Lower lobe of right lung (tissue), 2 donors: ENCODE results near the gene CKB. TPM values are rescaled to one million over a fixed set of nuclear protein-coding genes. Genes with fewer than 3 reads are reported as not detected.

ENCODE experiments used
- ATAC-seq, 2 donors: fragments of 200-7000 bp; cut with Tn5 transposase; one replicate each; pipeline ENCODE4 v1.9.1; 2020 to 2022; ENCODE audit warnings: mild to moderate bottlenecking in 2 of 2, moderate library complexity in 2 of 2
- DNase-seq: peaks from one replicate; pipeline ENCODE4 v3.0.0-alpha.2; 2020
- H3K27ac ChIP-seq: fragments of 200-600 bp; one replicate; pipeline ENCODE4 v1.8.0; 2022
- H3K27me3 ChIP-seq: fragments of 200-600 bp; one replicate; pipeline ENCODE4 v1.8.0; 2022; ENCODE audit warnings: low read depth
- H3K36me3 ChIP-seq: fragments of 200-600 bp; one replicate; pipeline ENCODE4 v1.8.0; 2022; ENCODE audit warnings: mild to moderate bottlenecking
- H3K4me1 ChIP-seq: fragments of 200-600 bp; one replicate; pipeline ENCODE4 v1.8.0; 2022
- H3K4me3 ChIP-seq: fragments of 200-600 bp; one replicate; pipeline ENCODE4 v1.8.0; 2022; ENCODE audit warnings: mild to moderate bottlenecking
- H3K9me3 ChIP-seq: fragments of 200-600 bp; one replicate; pipeline ENCODE4 v1.8.0; 2022
- intact Hi-C: fragments of 100-400 bp; cut with DNase I; formaldehyde crosslinking; loops from one replicate; pipeline ENCODE4 v1.11.0; 2022
- total RNA-seq: library from RNA; stranded (reverse); fragmentation: NEBNext Ultra II Directional; extraction: Animal tissue kit (Norgen Biotek cat#: 25700); gene quantifications from one replicate; pipeline ENCODE4 v1.2.1, GENCODE V29; 2021
- TF ChIP-seq, protein P1 (sequence below): fragments of 200-600 bp; IDR thresholded peaks from one replicate; pipeline ENCODE4 v1.8.0; 2022; ENCODE audit warnings: antibody characterized with exemption, mild to moderate bottlenecking
- donor health status: DM: no; HTN: yes; CAD: no; lungs with severe emphysema.

CKB gene
- total RNA-seq, 1 donor from 2014 or later = 115 TPM

- no peak for ATAC-seq
- Histone ChIP-seq H3K36me3 (peaks cover 16% of the 10 kb centered on the region), H3K9me3 (no peaks in the 10 kb centered on the region), H3K27ac (no peak overlapping the region), H3K4me1 (peaks cover 47% of the 10 kb centered on the region), H3K4me3 (peak overlapping the region; percentile 98), H3K27me3 (no peaks in the 10 kb centered on the region)
- intact Hi-C loops = no loop called here
- no peak for DNase-seq
- TF ChIP-seq, protein P1, sequence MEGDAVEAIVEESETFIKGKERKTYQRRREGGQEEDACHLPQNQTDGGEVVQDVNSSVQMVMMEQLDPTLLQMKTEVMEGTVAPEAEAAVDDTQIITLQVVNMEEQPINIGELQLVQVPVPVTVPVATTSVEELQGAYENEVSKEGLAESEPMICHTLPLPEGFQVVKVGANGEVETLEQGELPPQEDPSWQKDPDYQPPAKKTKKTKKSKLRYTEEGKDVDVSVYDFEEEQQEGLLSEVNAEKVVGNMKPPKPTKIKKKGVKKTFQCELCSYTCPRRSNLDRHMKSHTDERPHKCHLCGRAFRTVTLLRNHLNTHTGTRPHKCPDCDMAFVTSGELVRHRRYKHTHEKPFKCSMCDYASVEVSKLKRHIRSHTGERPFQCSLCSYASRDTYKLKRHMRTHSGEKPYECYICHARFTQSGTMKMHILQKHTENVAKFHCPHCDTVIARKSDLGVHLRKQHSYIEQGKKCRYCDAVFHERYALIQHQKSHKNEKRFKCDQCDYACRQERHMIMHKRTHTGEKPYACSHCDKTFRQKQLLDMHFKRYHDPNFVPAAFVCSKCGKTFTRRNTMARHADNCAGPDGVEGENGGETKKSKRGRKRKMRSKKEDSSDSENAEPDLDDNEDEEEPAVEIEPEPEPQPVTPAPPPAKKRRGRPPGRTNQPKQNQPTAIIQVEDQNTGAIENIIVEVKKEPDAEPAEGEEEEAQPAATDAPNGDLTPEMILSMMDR = no peak
Measured at GRCh38 chr14:103530390-103530789, 7.8 kb upstream of the CKB start.

GRCh38 chr14:103529383-103530365 lies 7.0 kb upstream of the CKB start:
- Histone ChIP-seq H3K27me3 (no peaks in the 10 kb centered on the region), H3K36me3 (peaks cover 8% of the 10 kb centered on the region), H3K4me1 (peaks cover 49% of the 10 kb centered on the region), H3K9me3 (no peaks in the 10 kb centered on the region), H3K27ac (peak overlapping the region; percentile 92), H3K4me3 (peak overlapping the region; percentile 98)
- TF ChIP-seq, protein P1 = no peak
- DNase-seq (no peak), ATAC-seq (no peak)
- intact Hi-C loops = no loop called here

DNA sequence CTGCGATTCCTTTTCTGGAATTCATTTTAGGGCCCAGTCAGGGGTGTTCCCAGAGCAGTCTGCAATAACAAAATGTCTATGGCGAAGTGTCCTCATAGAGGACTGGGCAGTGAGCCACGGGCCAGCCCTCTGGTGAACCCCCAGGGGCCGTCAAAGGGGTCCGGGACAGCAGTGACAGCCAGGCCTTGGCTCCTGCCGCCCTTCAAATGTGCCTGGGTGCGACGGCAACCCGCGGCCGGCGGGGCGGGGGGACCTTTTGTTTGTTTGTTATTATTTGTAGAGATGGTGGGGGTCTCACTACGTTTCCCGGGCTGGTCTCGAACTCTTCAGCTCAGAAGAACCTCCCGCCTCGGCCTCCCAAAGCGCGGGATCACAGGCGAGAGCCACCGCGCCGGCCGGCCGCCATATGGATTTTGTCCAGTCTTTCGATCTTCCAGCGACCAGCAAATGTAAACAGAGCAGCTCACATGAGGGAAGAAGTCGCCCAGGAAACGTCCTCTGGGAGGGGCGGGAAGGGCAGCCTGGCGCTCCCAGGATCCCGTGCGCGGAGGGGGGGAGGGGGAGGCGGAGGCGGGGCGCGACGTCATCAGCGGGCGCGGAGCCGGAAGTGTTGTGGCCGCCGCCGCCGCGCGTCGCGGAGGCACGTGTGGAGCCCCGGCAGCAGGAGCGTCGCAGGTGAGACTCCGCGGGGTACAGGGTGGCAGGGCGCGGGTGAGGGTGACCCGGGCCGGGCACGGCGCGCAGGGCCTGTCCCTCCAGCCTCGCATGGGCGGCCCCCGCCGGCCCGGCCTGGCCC lies 6.2 kb upstream of the CKB start, which contains the start of gene TRMT61A:
TSS of gene TRMT61A (plus strand) at position 610 of the 796 bp plus-strand sequence. CDS start 783 bp downstream, outside the sequence.
- Histone ChIP-seq H3K4me1 (peaks cover 56% of the 10 kb centered on the region), H3K27ac (peak within 1 kb of the TSS; percentile 92), H3K9me3 (no peaks in the 10 kb centered on the region), H3K4me3 (peak within 1 kb of the TSS; percentile 98), H3K27me3 (no peaks in the 10 kb centered on the region), H3K36me3 (no peaks in the 10 kb centered on the region)
- DNase-seq (peak; percentile 91), ATAC-seq (peak; percentile 93 to 94)
- intact Hi-C loops = no loop called here
- TF ChIP-seq, protein P1 = no peak

DNA sequence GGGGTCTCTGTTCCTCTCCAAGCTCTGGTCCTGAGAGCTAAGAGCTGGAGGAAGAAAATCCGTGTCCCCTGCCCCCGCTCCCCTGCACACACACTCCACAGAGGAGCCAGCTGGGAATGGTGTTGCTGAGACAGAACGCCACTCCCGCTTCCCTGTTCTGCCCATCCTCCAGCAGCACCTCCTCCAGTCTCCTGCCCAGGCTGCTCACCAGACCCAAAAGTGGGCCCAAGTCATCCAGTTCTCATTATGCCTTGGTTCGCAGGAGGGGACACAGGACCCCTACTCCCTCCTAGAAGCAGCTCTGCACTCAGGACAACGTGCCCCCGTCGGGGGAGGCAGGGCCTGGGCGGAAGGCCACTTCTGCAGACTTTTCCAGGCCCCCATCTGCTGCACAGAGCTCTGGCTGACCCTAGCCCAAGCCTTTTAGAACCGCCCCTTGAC lies 5.5 kb upstream of the CKB start:
- Histone ChIP-seq H3K27ac (peak overlapping the region; percentile 92), H3K36me3 (no peaks in the 10 kb centered on the region), H3K9me3 (no peaks in the 10 kb centered on the region), H3K4me1 (peaks cover 59% of the 10 kb centered on the region), H3K4me3 (peak overlapping the region; percentile 98), H3K27me3 (no peaks in the 10 kb centered on the region)
- peak; percentile 35 to 41 for ATAC-seq
- intact Hi-C loops = no loop called here
- no peak for DNase-seq
- TF ChIP-seq, protein P1 = no peak

GRCh38 chr14:103527408-103528145 lies 4.9 kb upstream of the CKB start:
- no peaks in the 10 kb centered on the region for H3K27me3 ChIP-seq
- peak overlapping the region; percentile 98 for H3K4me3 ChIP-seq
- intact Hi-C loops = no loop called here
- DNase-seq = no peak
- H3K4me1 ChIP-seq = peaks cover 64% of the 10 kb centered on the region
- ATAC-seq = peak; percentile 0 to 1
- H3K27ac ChIP-seq = peak overlapping the region; percentile 92
- TF ChIP-seq, protein P1 = no peak
- H3K36me3 ChIP-seq = no peaks in the 10 kb centered on the region
- H3K9me3 ChIP-seq = no peaks in the 10 kb centered on the region
